ENCODE results near the gene MMRN2. TPM values are rescaled to one million over a fixed set of nuclear protein-coding genes. Genes with fewer than 3 reads are reported as not detected.

The MMRN2 gene
- total RNA-seq, 1 donor from 2014 or later: 86.3 TPM

DNA sequence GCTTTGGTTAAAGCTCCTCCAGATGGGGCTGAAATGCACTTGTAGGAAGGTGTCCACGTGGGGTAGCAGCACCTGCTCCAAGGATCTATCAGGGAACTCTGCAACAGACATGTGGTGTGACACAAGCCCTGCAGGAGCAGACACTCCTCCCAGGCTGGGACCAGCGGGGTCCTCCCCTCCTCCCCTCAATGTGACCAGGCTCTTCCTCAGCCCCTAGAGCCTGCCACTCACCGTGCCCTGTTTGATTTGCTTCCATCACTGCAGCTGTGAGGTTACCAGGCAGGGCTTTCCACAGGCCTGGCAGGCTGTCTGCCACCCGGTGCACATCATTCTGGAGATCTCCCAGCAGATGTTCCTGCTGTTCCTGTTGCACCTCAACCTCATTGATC, 13.4 kb downstream of the MMRN2 start:
- DNase-seq: no peak
- intact Hi-C loops (cut with DNase I): no loop called here
- Histone ChIP-seq H3K27me3 (no peaks in the 10 kb centered on the region), H3K4me3 (no peak overlapping the region), H3K9me3 (no peaks in the 10 kb centered on the region), H3K36me3 (no peaks in the 10 kb centered on the region), H3K4me1 (peaks cover 2% of the 10 kb centered on the region), H3K27ac (no peak overlapping the region)
- ATAC-seq: no peak
- TF ChIP-seq, protein P1, sequence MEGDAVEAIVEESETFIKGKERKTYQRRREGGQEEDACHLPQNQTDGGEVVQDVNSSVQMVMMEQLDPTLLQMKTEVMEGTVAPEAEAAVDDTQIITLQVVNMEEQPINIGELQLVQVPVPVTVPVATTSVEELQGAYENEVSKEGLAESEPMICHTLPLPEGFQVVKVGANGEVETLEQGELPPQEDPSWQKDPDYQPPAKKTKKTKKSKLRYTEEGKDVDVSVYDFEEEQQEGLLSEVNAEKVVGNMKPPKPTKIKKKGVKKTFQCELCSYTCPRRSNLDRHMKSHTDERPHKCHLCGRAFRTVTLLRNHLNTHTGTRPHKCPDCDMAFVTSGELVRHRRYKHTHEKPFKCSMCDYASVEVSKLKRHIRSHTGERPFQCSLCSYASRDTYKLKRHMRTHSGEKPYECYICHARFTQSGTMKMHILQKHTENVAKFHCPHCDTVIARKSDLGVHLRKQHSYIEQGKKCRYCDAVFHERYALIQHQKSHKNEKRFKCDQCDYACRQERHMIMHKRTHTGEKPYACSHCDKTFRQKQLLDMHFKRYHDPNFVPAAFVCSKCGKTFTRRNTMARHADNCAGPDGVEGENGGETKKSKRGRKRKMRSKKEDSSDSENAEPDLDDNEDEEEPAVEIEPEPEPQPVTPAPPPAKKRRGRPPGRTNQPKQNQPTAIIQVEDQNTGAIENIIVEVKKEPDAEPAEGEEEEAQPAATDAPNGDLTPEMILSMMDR (IDR thresholded peaks at IDR 0.05): no peak

DNA sequence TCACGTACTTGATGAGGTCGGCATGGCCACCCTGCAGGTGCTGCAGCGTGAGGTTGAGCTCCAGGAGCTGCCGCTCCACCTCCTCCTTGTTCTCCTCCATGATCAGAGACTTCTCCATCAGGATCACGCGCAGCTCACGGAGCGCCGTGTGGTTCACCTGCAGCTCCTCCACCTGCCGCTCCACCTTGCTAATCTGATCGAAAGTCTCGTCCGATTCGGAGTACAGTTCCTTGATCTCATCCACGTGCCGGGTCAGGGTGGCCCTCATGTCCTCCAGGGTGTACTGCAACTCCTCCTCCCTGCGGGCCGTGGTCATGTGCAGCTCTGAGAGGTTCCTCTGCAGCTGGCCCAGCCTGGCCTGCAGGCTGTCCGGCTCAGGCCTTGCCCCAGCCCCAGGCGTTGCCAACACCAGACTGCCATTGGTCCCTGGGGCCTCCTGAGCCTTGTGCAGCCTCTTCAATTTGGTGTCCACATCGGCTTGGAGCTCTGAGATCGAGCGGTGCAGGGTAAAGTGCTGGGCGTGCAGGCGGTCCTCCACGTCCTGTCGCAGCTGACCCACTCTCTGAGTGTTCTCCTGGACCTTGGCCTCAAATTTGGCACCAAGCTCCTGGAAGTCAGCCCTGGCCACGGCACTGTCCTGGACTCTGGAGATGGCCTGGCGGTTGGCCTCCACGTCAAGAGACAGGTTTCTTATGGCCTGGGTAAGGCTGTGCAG, 13.9 kb downstream of the MMRN2 start:
- Histone ChIP-seq H3K27ac (no peak overlapping the region), H3K27me3 (no peaks in the 10 kb centered on the region), H3K4me1 (peaks cover 3% of the 10 kb centered on the region), H3K9me3 (no peaks in the 10 kb centered on the region), H3K4me3 (no peak overlapping the region), H3K36me3 (no peaks in the 10 kb centered on the region)
- intact Hi-C loops (cut with DNase I): no loop called here
- DNase-seq (no peak), ATAC-seq (no peak)
- TF ChIP-seq, protein P1 (IDR thresholded peaks at IDR 0.05): no peak

DNA sequence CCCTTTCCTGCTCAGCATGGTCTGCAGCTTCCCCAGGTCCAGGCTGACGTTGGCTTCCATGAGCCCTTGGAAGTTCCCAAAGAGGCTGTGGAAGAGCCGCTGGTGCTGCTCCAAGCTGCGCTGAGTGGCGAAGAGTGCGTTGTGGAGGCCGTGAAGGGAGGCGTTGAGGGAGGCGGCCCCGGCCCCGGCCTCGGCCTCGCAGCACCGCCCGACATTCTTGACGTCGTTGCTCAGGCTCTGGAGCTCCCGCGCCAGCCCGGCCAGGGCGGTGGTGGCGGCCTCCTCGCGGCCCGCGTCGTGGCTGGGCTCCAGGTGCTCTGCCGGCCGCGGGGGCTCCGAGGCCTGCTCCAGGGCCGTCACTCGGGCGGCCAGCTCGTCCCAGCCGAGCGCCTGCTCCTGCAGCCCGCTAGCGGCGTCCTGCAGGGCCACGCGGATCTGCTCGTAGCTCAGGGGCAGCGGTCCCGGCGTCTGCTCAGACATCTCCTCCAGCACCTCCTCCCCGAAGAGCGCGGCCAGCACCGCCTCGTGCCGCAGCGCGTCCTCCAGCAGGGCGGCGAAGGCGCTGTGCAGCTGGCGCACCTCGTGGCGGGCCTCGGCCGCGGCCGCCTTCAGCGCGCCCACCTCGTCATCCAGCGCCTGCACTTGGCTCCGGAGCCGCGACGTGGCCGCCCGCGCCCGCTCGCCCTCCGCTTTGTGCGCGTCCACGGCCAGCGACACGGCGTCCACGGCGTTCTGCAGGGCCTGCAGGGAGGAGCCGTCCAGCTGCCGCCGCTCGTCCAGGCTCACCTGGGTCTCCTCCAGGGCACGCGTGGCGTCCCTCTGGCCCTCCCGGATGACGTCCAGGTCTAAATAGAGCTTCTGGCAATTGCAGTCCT, 14.7 kb downstream of the MMRN2 start:
- ATAC-seq: no peak
- Histone ChIP-seq H3K27ac (no peak overlapping the region), H3K4me3 (no peak overlapping the region), H3K9me3 (no peaks in the 10 kb centered on the region), H3K36me3 (no peaks in the 10 kb centered on the region), H3K27me3 (no peaks in the 10 kb centered on the region), H3K4me1 (peaks cover 3% of the 10 kb centered on the region)
- intact Hi-C loops (cut with DNase I): no loop called here
- TF ChIP-seq, protein P1 (IDR thresholded peaks at IDR 0.05): no peak
- no peak for DNase-seq

DNA sequence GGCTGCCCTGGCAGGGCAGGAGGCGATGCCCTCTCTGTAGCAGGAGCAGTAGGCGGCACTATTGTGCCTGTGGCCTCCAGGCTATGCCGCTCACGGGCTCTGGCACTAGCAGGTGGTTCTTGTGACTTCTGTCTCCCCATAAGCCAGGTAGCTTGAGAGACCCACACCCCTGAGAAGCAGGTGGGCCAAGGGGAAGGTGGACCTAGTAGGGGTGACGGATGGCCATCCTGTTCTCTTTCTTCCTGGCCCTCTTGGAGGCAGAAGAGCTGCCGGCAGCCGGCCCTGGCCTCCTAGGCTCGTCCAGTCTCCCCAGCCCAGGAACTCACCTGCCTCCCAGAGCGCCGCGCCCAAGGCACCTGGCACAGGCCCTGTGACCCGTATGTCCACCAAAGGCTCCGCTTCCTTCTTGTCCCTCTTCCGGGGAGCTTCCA, 15.4 kb downstream of the MMRN2 start:
- TF ChIP-seq, protein P1 (IDR thresholded peaks at IDR 0.05): no peak
- Histone ChIP-seq H3K4me1 (peaks cover 3% of the 10 kb centered on the region), H3K36me3 (peaks cover 4% of the 10 kb centered on the region), H3K27me3 (no peaks in the 10 kb centered on the region), H3K4me3 (no peak overlapping the region), H3K9me3 (no peaks in the 10 kb centered on the region), H3K27ac (no peak overlapping the region)
- intact Hi-C loops (cut with DNase I): no loop called here
- no peak for DNase-seq
- no peak for ATAC-seq

DNA sequence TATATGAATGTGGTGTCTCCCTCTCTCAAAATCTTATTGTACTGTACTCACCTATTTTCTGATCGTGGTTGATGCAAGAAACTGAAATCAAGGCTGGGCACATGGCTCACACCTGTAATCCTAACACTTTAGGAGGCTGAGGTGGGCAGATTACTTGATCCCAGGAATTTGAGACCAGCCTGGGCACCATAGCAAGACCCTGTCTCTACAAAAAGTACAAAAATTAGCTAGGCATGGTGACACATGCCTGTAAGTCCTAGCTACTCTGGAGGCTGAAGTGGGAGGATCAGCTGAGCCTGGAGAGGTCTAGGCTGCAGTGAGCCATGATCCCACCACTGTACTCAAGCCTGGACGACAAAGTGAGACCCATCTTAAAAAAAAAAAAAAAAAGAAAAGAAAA, 16.0 kb downstream of the MMRN2 start:
- Histone ChIP-seq H3K36me3 (peaks cover 6% of the 10 kb centered on the region), H3K4me3 (no peak overlapping the region), H3K27ac (no peak overlapping the region), H3K27me3 (no peaks in the 10 kb centered on the region), H3K4me1 (peaks cover 3% of the 10 kb centered on the region), H3K9me3 (no peaks in the 10 kb centered on the region)
- DNase-seq: no peak
- intact Hi-C loops (cut with DNase I): no loop called here
- no peak for ATAC-seq
- TF ChIP-seq, protein P1 (IDR thresholded peaks at IDR 0.05): no peak
